GM12891 (cell line): ENCODE measurements around the gene TNS1.

Experiments
- DNase-seq: peaks from one replicate; pipeline ENCODE4 v3.0.0; 2011; ENCODE audit warnings: low spot score; ENCODE audit not compliant: insufficient read length
- FAIRE-seq: peaks from 2 replicates; lab custom pipeline; 2011; peaks lifted over from hg19 to GRCh38; lab: Jason Lieb, UNC
- PAX5 ChIP-seq: IDR thresholded peaks from 2 replicates; pipeline ENCODE4 v1.6.1; 2011; ENCODE audit warnings: low read length, moderate library complexity, mild to moderate bottlenecking; ENCODE audit not compliant: insufficient read depth, severe bottlenecking
- POLR2A ChIP-seq: IDR thresholded peaks from 2 replicates; pipeline ENCODE4 v1.6.1; 2011; ENCODE audit warnings: low read depth, low read length, control low read depth
- POLR2AphosphoS5 ChIP-seq: IDR thresholded peaks from 2 replicates; pipeline ENCODE4 v1.6.1; 2011; ENCODE audit warnings: low read depth, low read length, control low read depth
- POU2F2 ChIP-seq: IDR thresholded peaks from 2 replicates; pipeline ENCODE4 v1.6.1; 2011; ENCODE audit warnings: low read depth, mild to moderate bottlenecking, control low read depth, low read length, moderate library complexity
- SPI1 ChIP-seq: IDR thresholded peaks from 2 replicates; pipeline ENCODE4 v1.6.1; 2011; ENCODE audit warnings: low read depth, low read length, control low read depth
- TAF1 ChIP-seq: IDR thresholded peaks from 2 replicates; pipeline ENCODE4 v1.6.1; 2011; ENCODE audit warnings: low read depth, low read length, control low read depth

TNS1 gene

DNA sequence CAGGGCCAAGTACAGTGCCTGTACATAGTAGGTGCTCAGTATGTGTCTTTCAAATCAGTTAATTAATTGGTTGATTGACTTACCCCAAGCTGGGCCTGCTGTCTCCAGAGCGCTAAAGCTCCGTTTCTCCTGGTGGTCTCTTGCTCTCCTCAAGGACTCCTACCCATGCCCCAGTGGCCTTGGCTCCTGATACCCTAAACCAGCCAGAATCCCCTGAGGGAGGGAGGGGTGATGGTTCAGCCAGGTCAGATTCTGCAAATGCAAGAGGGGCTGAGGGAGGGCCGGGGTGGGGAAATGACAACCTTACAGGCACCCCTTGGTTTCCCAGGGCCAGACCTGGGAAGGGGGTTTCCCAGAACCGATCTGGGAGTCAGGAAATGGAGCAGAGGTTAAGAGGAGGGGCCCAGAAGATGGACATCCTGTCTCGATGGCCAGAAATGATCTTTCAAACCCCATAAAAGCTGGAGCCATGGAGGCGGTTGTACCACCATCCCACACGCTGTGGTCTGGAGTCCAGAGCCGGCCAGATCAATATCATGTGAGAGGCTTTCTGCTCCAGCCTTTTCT lies 209.1 kb downstream of the TNS1 start:
- DNase-seq (no peak), FAIRE-seq (no peak)
- TF ChIP-seq POLR2A, result no peak
- no peak for TF ChIP-seq POU2F2
- TF ChIP-seq POLR2AphosphoS5, result no peak
- no peak for TF ChIP-seq SPI1
- no peak for TF ChIP-seq PAX5
- TF ChIP-seq TAF1, result no peak

DNA sequence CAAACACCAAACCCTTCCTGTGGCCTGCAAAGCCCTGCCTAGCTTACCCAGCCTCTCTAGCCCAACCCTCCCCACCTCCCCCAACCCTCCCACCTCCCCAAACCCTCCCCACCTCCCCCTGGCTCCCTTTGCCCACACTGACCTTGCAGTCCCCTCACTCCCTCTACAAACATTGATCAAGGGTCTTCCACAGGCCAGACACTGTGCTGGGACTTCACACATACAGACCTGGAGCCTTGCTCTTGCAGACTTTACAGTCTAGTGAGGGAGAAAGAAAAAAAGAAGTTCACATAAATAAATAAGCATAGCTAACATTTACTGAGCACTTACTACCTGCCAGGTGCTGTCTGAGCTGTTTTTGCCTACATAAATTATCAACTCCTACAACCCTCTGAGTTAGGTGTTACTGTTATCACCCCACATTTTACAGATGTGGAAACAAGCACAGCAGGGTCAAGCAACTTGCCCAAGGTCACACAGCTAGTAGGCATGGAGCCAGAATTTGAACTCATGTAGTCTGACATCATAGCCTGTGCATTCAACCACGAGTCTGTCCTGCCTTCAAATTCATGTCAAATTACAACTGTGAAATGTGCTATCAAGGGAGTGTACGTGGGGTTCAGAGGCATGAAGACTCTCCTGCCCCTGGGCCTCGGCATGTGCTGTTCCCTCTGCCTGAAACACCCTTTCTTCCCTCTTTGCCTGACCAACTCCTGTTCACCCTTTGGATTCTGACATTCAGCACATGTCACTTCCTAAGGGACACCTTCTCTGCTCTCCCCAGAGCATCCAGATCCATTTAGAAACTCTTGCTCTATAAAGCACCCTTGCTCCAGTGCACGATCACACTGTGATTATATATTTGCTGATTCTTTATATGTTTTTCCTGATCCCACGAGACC lies 209.9 kb downstream of the TNS1 start:
- TF ChIP-seq TAF1 (no peak), POU2F2 (no peak), POLR2AphosphoS5 (no peak), PAX5 (no peak), POLR2A (no peak), SPI1 (no peak)
- FAIRE-seq (no peak), DNase-seq (no peak)

DNA sequence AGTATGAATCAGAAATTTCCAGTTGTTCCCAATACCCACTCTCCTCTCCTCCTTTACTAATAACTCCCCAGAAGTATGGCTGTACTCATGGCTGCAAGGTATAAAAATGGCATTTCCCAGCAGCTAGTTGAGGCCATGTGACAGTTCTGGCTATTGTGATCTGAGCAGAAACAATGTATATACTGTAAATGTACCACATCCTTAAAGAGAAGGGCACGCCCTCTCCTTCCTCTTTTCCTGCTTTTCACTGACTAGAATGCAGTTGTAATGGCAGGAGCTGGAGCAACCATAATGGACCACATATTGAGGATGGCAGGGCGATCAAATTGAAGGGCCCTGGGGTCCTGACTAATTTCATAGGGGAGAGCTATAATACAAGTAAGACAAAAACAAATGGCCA lies 211.2 kb downstream of the TNS1 start:
- no peak for FAIRE-seq
- no peak for TF ChIP-seq TAF1
- no peak for TF ChIP-seq POLR2A
- no peak for TF ChIP-seq POLR2AphosphoS5
- TF ChIP-seq POU2F2, result no peak

GRCh38 chr2:217790681-217791392 lies 212.0 kb downstream of the TNS1 start:
- FAIRE-seq (peak; percentile 75), DNase-seq (no peak)
- TF ChIP-seq POLR2A (no peak), POLR2AphosphoS5 (no peak), SPI1 (no peak), POU2F2 (no peak), PAX5 (no peak), TAF1 (no peak)

More for the DNA sequence above, 211.2 kb downstream of the TNS1 start:
- DNase-seq, result no peak

GRCh38 chr2:217790195-217790594 lies 212.6 kb downstream of the TNS1 start:
- FAIRE-seq, result peak; percentile 59
- TF ChIP-seq POLR2AphosphoS5 (no peak), POLR2A (peak; percentile 46; the same call in 1 of the 2 replicates), POU2F2 (no peak), SPI1 (peak; percentile 78), TAF1 (0 out of 2 replicates have a peak, but pooled peaks have one; percentile 55), PAX5 (no peak)
- no peak for DNase-seq

GRCh38 chr2:217789736-217790181 lies 213.0 kb downstream of the TNS1 start:
- FAIRE-seq, result peak; percentile 52
- DNase-seq, result no peak
- TF ChIP-seq SPI1 (0 out of 2 replicates have a peak, but pooled peaks have one; percentile 6), PAX5 (no peak)

- peak; percentile 51 for DNase-seq
- TF ChIP-seq POLR2AphosphoS5, result no peak
- FAIRE-seq, result peak; percentile 95
Observed at GRCh38 chr2:217789003-217789735, 213.6 kb downstream of the TNS1 start.

DNA sequence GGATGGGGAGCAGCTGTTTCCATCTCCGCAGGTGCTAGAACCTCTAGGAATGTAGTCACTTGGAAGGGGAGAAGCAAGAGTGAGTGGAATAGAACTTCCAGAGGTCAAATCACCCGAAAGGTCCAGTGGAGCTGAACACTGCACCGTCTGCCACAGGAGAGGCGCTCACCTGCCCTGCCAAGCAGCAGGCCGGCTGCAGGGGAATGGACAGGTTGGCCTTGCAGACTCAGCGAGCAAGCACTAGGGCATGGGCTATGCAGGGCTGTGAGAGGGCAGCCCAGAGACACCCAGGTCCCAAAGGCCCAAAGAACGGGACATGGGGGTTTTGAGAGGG lies 214.2 kb downstream of the TNS1 start:
- FAIRE-seq, result no peak
- TF ChIP-seq SPI1, result no peak
- TF ChIP-seq TAF1, result no peak
- TF ChIP-seq POLR2AphosphoS5, result no peak
- TF ChIP-seq POLR2A, result no peak
- no peak for TF ChIP-seq PAX5
- no peak for TF ChIP-seq POU2F2
- no peak for DNase-seq
